ENCODE measurements around the gene MKLN1.

MKLN1 gene

DNA sequence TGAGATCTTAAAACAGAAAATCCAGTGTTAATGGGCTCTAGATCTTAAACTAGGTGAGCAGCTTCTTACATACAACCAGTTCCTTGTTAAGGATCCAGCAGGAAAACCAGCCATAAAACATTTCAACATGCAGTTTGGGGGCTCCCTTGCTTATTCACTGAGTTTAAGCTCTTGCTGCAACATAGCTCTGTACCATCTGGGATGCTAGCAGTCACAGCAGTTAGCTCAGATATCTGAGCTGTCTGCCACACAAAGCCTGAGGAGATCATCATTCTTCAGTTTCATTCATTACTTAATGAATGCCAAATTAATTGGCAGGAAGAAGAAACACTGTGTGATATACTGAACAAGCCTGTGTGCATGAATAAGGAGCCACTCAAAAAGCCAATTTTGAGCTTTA is 165.9 kb downstream of the MKLN1 start:
- H3K4me2 ChIP-seq, result no peak overlapping the region
- H3K9ac ChIP-seq, result no peak overlapping the region
- no peaks in the 10 kb centered on the region for H3K27me3 ChIP-seq
- H3K9me3 ChIP-seq, result no peaks in the 10 kb centered on the region
- H4K20me1 ChIP-seq, result no peaks in the 10 kb centered on the region
- TF ChIP-seq Cebpa-rat (IDR thresholded peaks at IDR 0.05), result no peak
- no peaks in the 10 kb centered on the region for H3K4me1 ChIP-seq
- no peak overlapping the region for H3K27ac ChIP-seq
- H3K4me3 ChIP-seq, result no peak overlapping the region
- peaks cover 26% of the 10 kb centered on the region for H3K36me3 ChIP-seq

DNA sequence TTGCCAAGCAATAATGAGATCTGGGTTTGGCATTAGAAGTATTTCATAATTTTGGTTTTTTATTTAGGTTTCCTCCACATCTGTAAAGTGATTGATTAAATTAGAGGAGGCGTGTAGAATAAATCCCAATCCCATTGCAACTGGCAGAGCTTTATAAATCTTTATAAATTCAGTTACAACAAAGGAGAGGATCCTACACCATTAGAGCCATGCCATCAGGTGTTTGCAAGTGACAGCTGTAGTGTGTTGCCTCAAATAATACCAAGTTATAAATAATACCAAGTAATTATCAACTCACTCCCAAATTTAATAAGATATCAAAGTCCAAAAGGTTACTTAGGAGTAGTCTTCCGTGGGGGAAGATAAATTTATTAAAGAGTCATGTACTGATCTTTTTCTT is 166.5 kb downstream of the MKLN1 start:
- Histone ChIP-seq H4K20me1 (no peaks in the 10 kb centered on the region), H3K9ac (no peak overlapping the region), H3K27ac (no peak overlapping the region), H3K9me3 (no peaks in the 10 kb centered on the region), H3K4me1 (no peaks in the 10 kb centered on the region), H3K4me3 (no peak overlapping the region), H3K27me3 (no peaks in the 10 kb centered on the region), H3K36me3 (peaks cover 29% of the 10 kb centered on the region), H3K4me2 (no peak overlapping the region)
- no peak for TF ChIP-seq Cebpa-rat (IDR thresholded peaks at IDR 0.05)

DNA sequence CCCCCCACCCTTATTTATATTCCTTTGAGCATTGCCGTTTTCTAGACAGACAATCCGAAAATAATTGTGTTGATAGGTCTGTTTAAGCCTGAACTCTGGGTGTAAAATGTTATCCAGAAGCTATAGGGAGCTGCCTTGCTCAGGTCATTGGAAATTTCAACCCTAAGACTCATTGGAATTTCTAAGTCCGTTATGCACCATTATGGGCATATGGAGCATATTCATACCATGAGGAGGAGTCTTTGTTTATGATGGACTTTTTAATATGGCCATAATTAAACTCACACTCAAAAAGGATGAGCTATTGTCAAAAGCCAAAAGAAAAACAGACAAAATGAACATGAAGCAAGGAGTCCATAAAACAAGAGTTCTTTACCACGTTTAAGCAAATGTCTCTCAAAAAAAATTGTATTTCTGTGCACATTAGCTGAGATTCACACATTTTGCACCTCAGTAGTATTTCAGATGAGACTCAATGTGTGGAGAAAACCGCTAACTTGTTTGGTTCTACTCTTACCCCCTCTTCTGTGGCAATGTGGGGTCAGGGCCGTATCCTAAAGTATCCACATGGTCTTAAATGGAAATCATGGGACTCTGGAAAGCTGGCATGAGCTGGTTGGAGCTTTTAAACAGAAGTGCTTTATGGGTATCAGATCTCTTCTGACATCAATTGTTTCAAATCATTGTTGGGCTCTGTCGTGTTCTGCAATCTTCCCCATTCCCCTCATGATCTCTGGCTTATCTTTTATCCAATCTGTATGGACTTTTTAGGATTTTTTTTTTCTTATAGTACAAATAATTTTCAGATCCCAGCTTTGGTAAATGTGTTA is 168.2 kb downstream of the MKLN1 start:
- Histone ChIP-seq H3K27me3 (no peaks in the 10 kb centered on the region), H3K36me3 (peaks cover 39% of the 10 kb centered on the region), H3K27ac (no peak overlapping the region), H3K9ac (no peak overlapping the region), H3K4me3 (no peak overlapping the region), H3K9me3 (no peaks in the 10 kb centered on the region), H3K4me2 (no peak overlapping the region), H4K20me1 (0 out of 2 replicates have a peak, but pooled peaks cover 2% of the 10 kb centered on the region), H3K4me1 (peaks cover 8% of the 10 kb centered on the region)
- TF ChIP-seq Cebpa-rat (IDR thresholded peaks at IDR 0.05), result no peak

DNA sequence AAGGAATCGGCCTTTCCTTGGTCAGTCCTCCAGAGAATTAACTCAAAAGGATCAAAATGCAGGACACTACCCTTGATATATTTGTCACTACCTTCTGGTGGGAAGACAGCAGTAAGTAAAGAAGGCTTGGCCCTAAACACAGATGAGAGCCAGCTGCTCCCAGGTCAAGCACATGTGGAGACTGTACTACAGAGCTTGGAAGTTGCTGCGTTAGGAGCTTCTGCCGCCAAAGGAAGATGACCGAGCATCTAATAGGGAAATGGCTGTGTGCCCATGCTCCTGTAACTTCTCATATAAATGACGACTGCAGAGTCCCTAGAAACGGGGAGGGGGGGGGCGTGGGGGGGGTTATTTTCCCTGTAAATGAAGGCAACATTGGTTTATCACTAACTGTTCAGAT is 169.8 kb downstream of the MKLN1 start:
- no peak for TF ChIP-seq Cebpa-rat (IDR thresholded peaks at IDR 0.05)
- Histone ChIP-seq H3K4me2 (no peak overlapping the region), H3K27ac (no peak overlapping the region), H3K9me3 (no peaks in the 10 kb centered on the region), H3K4me1 (peaks cover 24% of the 10 kb centered on the region), H3K4me3 (no peak overlapping the region), H3K9ac (no peak overlapping the region), H3K27me3 (no peaks in the 10 kb centered on the region), H3K36me3 (peaks cover 36% of the 10 kb centered on the region), H4K20me1 (peaks cover 15% of the 10 kb centered on the region; the same call in 1 of the 2 replicates)

DNA sequence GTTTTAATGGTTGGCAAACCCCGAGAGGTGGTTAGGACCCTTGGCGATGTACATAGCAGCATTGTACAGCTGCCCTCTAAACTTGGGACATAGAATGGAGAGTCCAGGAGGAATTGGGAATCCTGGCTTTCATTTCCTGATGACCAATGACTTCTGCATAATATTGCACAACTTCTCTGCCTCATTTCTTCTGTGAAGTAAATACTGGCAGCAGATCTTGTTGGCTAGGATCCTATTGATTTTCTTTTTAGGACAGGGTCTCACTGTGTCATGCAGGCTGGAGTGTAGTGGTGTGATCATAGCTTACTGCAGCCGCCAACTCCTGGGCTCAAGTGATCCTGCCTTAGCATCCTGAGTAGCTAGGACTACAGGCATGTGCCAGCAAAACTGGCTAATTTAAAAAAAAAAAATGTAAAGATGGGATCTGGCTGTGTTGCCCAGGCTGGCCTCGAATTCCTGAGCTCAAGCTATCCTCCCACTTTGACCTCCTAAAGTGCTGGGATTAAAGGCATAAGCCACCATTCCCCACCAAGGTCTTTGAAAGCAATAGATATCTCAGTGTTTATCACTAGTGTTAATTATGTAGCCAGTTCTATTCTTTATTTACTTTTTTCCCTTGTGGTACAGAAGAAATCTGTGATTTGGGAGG is 170.7 kb downstream of the MKLN1 start:
- no peak for TF ChIP-seq Cebpa-rat (IDR thresholded peaks at IDR 0.05)
- peaks cover 38% of the 10 kb centered on the region for H3K36me3 ChIP-seq

DNA sequence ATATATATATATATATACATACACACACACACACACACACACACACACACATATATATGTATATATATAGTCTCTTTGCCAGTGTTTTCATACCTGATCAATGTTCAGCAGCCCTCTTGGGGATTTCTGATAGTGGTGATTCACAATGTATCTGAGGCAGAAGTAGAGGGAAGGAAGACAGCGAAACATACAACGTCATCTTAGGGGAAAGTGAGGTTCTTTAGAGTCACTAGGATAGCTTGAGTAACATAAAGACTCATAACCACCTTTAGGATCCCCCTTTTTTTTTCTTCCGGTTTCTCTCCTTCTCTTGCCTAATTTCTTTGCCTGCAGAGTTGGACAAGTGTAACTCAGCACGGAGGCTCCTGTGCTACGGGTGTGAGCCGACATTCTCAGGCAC is 172.1 kb downstream of the MKLN1 start:
- Histone ChIP-seq H3K4me3 (no peak overlapping the region), H3K4me2 (no peak overlapping the region), H3K27me3 (no peaks in the 10 kb centered on the region), H3K4me1 (peaks cover 36% of the 10 kb centered on the region), H4K20me1 (peaks cover 16% of the 10 kb centered on the region; the same call in 1 of the 2 replicates), H3K9me3 (no peaks in the 10 kb centered on the region), H3K36me3 (peaks cover 52% of the 10 kb centered on the region), H3K9ac (no peak overlapping the region), H3K27ac (no peak overlapping the region)
- no peak for TF ChIP-seq Cebpa-rat (IDR thresholded peaks at IDR 0.05)

More for the DNA sequence above, 170.7 kb downstream of the MKLN1 start:
- peaks cover 33% of the 10 kb centered on the region for H3K4me1 ChIP-seq
- H3K27ac ChIP-seq, result no peak overlapping the region
- H3K27me3 ChIP-seq, result no peaks in the 10 kb centered on the region
- H4K20me1 ChIP-seq, result peaks cover 16% of the 10 kb centered on the region; the same call in 1 of the 2 replicates
- no peaks in the 10 kb centered on the region for H3K9me3 ChIP-seq
- H3K4me3 ChIP-seq, result no peak overlapping the region
- H3K9ac ChIP-seq, result no peak overlapping the region
- no peak overlapping the region for H3K4me2 ChIP-seq

DNA sequence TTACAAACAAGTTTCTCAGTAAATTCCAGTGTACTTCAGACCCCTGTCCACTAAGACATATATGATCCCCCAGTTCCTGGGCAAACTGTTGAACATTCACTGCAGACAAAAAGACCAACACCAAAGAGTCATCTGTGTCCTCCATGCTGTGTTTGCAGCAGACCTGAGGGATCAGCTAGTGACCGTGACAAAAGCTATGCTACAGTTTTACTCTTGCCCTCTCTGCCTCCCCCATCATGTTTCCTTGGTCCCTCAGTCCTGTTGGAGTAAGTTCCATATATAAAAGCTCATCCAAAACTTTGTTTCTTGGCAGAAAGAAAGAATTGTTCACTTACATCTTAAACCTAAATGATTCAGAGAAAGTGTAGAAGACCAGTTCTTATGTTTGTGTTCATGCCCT is 172.7 kb downstream of the MKLN1 start:
- peaks cover 16% of the 10 kb centered on the region; the same call in 1 of the 2 replicates for H4K20me1 ChIP-seq
- H3K27ac ChIP-seq, result no peak overlapping the region
- H3K36me3 ChIP-seq, result peaks cover 58% of the 10 kb centered on the region
- peak overlapping the region; percentile 62 for H3K4me2 ChIP-seq
- no peaks in the 10 kb centered on the region for H3K9me3 ChIP-seq
- H3K4me1 ChIP-seq, result peaks cover 36% of the 10 kb centered on the region
- no peaks in the 10 kb centered on the region for H3K27me3 ChIP-seq
- H3K4me3 ChIP-seq, result no peak overlapping the region
- no peak for TF ChIP-seq Cebpa-rat (IDR thresholded peaks at IDR 0.05)
- H3K9ac ChIP-seq, result no peak overlapping the region

DNA sequence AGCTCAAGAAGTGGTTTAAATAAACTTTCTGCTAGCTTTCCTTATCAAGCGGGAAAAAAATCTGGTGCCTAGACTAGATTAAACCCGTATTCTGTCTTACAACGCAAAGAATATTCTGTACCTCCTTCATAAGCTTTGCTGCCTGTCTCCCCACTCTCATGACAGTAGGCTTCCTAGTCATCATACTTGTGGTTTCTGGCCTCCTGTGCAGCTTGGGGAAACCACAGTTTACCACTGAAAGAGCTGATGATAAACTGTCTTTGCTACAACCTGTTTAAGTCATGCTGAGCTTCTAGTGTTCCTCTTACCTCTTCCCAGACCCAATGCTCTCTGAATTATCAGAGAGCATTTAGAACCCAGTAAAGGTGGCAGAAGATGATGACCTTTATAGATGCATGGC is 173.7 kb downstream of the MKLN1 start:
- Histone ChIP-seq H3K4me3 (no peak overlapping the region), H3K27me3 (no peaks in the 10 kb centered on the region), H3K36me3 (peaks cover 69% of the 10 kb centered on the region), H3K9ac (peak overlapping the region; percentile 38; the same call in 1 of the 2 replicates), H3K9me3 (no peaks in the 10 kb centered on the region), H3K4me2 (peak overlapping the region; percentile 62), H4K20me1 (peaks cover 16% of the 10 kb centered on the region; the same call in 1 of the 2 replicates), H3K27ac (peak overlapping the region; percentile 54), H3K4me1 (peaks cover 36% of the 10 kb centered on the region)
- TF ChIP-seq Cebpa-rat (IDR thresholded peaks at IDR 0.05), result no peak

DNA sequence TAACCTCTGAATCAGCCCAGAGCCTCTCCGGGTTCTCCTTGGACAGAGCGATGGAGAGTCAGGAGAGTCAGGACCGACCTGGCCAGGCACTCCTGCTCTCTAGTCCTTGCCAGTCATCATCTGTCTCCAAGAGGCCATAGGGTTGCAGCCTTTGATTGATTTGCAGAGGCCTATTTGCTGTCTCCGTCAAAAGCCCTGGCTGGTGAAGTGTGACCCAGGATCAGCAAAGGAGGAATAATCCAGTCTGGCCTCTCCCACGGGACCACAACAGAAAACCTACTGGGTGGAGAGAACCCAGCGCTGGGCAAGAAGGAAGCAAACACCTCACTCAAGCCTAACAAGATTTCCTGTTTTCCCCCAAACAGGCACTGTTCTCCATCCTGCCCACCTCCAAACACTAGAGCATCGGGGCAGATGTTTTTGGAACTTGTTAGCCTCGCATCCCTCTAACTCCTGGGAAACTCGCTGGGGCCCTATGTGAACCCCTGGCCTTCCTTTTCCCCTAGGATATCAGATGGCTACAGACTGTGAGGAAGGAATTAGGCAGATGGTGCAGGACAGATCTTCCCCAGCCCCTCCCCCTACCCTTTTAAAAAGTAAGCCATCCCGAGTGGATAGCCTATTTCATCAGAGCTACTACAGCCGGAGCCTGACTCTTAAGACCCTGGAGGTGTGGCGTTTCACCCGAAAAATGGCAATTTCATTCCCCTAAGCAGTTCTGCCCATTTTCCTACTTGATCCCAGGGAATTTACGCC is 174.4 kb downstream of the MKLN1 start:
- peaks cover 69% of the 10 kb centered on the region for H3K36me3 ChIP-seq
- H3K9me3 ChIP-seq, result no peaks in the 10 kb centered on the region
- H3K4me2 ChIP-seq, result peak overlapping the region; percentile 62
- H4K20me1 ChIP-seq, result peaks cover 16% of the 10 kb centered on the region; the same call in 1 of the 2 replicates
- H3K27me3 ChIP-seq, result no peaks in the 10 kb centered on the region
- TF ChIP-seq Cebpa-rat (IDR thresholded peaks at IDR 0.05), result no peak
- no peak overlapping the region for H3K9ac ChIP-seq
- peak overlapping the region; percentile 54 for H3K27ac ChIP-seq
- H3K4me3 ChIP-seq, result no peak overlapping the region
- H3K4me1 ChIP-seq, result peaks cover 36% of the 10 kb centered on the region

Measured in BLaER1 (cell line).